NCI-H2029 (cell line): Measurements from ENCODE around the gene FAM53A.
"Not testable (repeated sequence)": the region's sequence is repeated elsewhere in the genome, so short reads cannot be mapped to it uniquely, and the experiment has no call there.

Experiments used
- DNase-seq: peaks from one replicate; lab custom pipeline; 2025; lab: John Stamatoyannopoulos, UW

FAM53A gene

GRCh38 chr4:1622238-1622637 lies 61.9 kb downstream of the FAM53A start:
- no peak for DNase-seq

DNA sequence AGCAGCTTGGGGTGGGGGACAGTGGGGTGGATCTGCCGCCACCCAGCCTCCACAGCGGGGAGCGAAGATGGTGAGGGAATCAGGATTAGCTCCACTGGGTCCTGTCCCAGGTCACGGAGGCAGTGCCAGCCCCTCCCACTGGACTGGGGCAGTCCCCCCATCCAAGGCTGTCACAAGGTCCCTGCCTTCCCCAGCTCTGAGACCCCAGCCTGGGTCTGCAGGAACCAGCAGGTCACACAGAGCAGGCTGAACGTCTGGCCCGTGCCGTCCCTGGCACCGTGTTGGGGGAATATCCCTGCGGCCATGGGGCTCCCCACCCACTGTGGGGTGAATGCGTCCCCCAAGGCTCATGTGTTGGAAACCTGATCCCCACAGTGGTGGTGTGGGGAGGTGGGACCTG lies 62.6 kb downstream of the FAM53A start:
- DNase-seq = no peak

DNA sequence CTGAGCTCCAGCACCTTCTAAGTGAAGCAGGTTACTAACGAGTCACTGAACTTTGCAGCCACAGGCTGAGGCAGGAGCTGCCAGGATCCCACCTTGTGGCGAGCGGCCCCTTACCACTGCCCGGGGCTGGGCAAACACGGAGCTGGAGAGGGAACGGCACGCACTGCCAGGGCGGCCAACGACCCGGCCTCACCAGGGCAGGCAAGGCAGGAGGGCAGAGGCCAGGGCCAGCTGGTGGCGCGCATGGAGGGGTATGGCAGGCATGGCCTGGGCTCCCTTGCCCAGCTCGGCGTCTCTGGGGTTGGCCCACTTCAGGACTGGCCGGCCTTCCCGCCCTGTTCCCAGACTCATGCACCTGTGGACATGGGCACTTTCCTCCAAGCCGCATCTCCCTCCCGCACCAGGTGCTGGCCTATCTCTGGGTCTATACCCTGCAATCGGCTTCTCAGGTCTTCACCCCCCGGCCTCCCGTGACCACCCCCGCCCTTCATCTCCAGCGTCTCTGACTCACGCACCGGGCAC lies 64.9 kb downstream of the FAM53A start:
- no peak for DNase-seq

- no peak for DNase-seq
Observed at GRCh38 chr4:1618438-1618837, 65.7 kb downstream of the FAM53A start.

DNA sequence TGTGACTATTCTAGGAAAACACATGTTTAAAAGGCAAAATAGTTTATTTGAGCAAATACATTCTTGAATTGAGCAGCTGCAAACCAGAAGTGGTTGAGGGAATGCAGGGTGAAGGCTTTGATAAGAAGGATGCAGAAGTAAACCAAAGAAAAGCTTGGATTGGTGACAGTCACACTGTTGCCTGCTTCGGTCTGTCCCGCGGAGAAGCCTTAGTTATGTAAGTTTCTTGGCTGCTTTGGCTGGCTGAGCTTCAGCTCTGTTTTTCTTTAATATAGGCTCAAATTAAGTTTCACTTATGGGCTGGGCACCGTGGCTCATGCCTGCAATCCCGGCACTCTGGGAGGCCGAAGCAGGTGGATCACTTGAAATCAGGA lies 67.6 kb downstream of the FAM53A start:
- DNase-seq = no peak

- DNase-seq = no peak
Observed at GRCh38 chr4:1615786-1616556, 68.1 kb downstream of the FAM53A start.

- no peak for DNase-seq
Observed at GRCh38 chr4:1614854-1615595, 69.1 kb downstream of the FAM53A start.

DNA sequence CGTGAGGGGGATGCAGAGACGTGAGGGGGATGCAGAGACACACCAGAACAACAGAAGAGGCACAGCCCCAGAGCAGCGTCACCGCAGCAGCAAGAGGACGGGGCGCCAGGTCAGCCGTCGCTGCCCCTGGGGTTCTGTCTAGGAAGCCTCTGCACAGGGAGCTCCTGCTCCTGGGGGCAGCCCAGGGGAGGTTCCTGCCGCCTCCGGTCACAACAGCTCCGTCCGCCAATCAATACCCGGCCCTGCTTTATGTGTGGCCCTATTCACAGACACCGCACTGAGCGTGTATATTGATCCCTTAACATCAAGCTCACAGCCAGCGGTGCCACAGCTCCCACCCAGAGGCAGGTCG lies 69.6 kb downstream of the FAM53A start:
- no peak for DNase-seq

DNA sequence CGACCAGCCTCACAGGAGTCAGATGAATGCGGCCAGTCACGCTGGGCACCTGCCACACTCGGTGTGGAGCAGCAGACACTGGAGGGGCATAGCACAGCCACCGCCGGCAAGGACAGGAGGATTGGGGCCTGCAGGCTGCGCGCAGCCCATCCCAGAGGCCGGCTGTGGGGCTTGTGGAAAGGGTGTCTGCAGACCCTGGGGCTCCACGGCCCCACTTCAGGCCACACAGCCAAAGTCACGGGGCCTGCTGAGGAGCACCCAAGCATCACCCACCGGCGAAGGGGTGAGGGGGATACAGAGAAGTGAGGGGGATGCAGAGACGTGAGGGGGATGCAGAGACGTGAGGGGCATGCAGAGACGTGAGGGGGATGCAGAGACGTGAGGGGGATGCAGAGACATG lies 70.1 kb downstream of the FAM53A start:
- DNase-seq = no peak

DNA sequence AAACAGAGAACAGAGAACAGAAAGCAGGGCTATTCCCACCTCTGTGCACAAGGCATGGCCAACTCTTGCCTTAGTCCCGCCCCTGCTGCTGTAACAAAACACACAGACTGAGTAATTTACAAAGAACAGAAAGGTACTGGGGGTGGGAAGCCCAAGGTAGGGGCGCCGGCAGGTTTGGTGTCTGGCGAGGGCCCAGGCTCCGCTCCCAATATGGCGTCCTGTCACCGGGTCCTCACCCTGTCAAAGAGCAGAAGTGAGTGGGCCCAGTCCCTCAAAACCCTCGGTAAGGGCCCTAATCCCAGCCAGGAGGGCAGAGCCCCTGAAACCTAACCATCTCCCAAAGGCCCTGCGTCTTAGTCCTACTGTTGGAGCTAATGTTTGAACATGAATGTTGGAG lies 71.0 kb downstream of the FAM53A start:
- no peak for DNase-seq

GRCh38 chr4:1612278-1613098 lies 71.6 kb downstream of the FAM53A start:
- no peak for DNase-seq

- no peak for DNase-seq
Observed at GRCh38 chr4:1611501-1611870, 72.6 kb downstream of the FAM53A start.

DNA sequence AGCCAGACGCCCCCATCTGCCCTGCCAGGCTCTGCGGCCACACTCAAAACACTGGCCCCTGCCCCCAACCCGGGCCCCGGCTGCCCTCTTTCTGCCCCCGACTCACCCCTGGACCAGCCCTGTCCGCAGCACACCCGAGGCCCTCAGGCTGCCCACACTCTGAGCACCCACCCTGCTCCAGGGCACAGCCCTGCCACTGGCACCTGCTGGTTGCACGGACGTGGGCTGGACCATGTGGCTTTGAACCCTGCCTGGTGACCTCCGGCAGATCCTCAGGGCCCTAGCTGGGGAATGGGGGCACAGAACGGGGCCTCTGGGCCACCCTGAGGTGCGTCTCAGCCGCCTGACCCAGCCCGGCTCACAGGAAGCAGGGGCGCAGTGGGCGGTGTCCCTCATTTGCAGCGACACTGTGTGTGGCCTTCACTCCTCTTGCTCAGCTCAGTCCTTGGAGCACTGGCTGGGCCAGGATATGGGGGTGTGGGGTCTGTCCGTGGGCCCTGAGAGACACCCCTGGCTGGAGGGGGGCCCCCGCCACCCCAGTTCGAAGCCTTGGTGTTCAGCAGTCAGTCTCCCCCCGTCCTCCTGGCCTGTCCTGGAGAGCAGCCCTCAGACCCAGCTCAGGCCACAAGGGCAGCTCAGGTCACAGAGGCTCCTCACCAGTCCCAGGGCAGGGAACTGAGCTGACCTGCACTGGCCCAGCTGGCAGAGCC lies 73.2 kb downstream of the FAM53A start:
- no peak for DNase-seq

- no peak for DNase-seq
Observed at GRCh38 chr4:1609901-1610790, 74.0 kb downstream of the FAM53A start.

DNA sequence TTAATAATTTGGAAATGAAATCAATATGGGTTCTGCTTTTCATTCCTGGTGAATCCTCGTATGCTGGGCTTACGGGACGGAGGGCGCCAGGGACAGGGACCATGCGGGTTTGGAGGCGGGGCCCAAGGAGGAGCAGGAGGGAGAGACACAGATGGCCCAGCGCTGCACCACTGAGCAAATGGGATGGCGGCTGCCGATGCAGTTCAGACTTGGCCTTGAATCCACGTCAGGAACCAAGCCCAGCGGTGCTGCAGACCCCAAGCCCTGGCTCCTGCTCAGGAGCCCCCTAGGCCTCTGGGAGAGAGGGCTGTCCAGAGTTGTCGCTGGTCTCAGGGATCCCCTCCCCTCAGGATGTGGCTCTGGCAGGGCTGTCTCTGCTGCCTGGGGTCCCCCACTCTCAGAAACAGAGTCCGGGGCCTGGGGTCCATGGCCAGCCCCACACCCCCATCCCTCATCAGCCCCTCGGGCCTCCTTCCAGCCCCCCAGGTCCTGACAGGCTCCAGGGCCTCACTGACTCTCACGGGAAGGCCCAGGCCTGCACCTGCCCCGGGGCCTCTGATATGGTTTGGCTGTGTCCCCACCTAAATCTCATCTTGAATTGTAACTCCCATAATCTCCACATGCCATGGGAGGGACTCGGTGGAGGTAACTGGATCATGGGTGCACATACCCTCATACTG lies 75.2 kb downstream of the FAM53A start:
- no peak for DNase-seq

- no peak for DNase-seq
Observed at GRCh38 chr4:1608196-1608820, 75.8 kb downstream of the FAM53A start.

DNA sequence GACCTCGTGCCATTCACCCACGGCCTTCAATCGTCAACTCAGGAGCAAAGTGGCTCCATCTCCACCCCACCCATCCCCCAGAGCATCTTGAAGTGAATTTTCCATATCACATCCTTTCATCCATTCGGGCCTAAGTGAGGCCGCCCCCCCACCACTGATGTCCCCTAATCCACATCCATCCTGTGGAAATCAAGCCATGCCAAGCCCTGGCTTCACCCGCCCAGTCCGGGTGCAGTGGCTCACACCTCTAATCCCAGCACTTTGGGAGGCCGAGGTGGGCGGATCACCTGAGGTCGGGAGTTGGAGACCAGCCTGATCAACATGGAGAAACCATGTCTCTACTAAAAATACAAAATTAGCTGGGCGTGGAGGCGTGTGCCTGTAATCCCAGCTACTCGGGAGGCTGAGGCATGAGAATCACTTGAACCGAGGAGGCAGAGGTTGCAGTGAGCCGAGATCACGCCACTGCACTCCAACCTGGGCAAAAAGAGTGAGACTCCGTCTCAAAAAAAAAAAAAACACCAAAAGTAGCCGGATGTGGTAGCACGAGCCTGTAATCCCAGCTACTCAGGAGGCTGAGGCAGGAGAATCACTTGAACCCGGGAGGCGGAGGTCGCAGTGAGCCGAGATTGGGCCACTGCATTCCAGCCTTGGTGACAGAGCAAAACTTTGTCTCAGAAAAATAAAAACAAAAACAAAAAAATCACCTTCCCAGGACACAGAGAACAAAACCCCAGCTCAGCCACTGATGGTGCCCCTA lies 76.5 kb downstream of the FAM53A start:
- DNase-seq = not testable (repeated sequence)

DNA sequence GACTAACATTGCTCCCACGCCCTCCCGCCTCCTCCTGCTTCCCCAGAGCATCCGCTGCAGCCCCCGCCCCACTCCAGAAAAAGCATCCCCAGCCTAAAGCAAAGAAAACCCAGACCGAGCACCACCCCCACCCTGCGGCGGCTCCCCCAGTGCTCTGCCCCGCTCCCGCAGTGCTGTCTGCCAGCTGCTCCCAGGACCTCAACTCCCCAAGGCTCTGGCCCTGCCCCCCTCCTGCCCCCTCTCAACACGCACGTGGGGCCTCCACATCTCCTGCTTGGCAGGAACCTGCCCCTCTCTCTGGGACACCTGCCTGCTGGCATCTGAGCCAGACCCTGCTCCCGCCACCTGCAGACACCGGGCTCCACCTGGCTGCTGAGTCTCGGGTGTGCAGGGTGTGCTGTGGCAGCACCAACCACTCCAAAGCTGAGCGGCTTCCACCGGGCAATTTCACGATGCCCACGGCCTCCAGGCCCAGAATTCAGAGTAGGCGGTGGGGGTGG lies 79.4 kb downstream of the FAM53A start:
- DNase-seq = no peak

GRCh38 chr4:1604181-1604705 lies 79.9 kb downstream of the FAM53A start:
- no peak for DNase-seq
